Lower leg skin (tissue), 4 donors: Measurements from ENCODE around the gene SCAI. TPM values are rescaled to one million over a fixed set of nuclear protein-coding genes. Genes with fewer than 3 reads are reported as not detected.
A peak's percentile ranks its signal among the peaks of the same experiment; 100 is the strongest.

Source experiments
- DNase-seq, 2 donors: peaks; one replicate each; pipeline ENCODE4 v3.0.0-alpha.2; 2019; ENCODE audit warnings: low spot score in 2 of 2
- H3K4me3 ChIP-seq: fragments of 200-600 bp; sonication (generic); 2 replicates; pipeline ENCODE4 v1.5.1; 2017; ENCODE audit warnings: mild to moderate bottlenecking, low read depth; ENCODE audit not compliant: poor library complexity, severe bottlenecking
- CTCF ChIP-seq, 3 donors: fragments of 450-650 bp; IDR thresholded peaks; one replicate each; pipeline ENCODE4 v1.5.1; 2016; ENCODE audit warnings: antibody characterized with exemption in 3 of 3, mild to moderate bottlenecking in 3 of 3, moderate library complexity in 2 of 3
- POLR2A ChIP-seq, 2 donors: fragments of 450-650 bp; IDR thresholded peaks; one replicate each; pipeline ENCODE4 v1.6.1; 2016 to 2017; ENCODE audit warnings: antibody characterized with exemption in 2 of 2, mild to moderate bottlenecking in 1 of 2, moderate library complexity in 1 of 2
- WGBS, 2 donors: methylation state at CpG; one replicate each; pipeline ENCODE4 v1.1.5; 2018; 5-methylcytosine and 5-hydroxymethylcytosine counted together
- intact Hi-C: fragments of 100-400 bp; cut with DNase I; formaldehyde crosslinking; loops from one replicate; pipeline ENCODE4 v1.15.0; 2023; ENCODE audit warnings: low total_unique reads
- total RNA-seq, 4 donors: library from RNA; depleted of rRNA; stranded (reverse); fragments of >200 nt; gene quantifications; one replicate each; pipeline ENCODE4 v1.1.0, GENCODE V29; 2016

SCAI gene
- total RNA-seq, 4 donors from 2014 or later = 2.9 to 9.2 (median 5.8) TPM

- no peak overlapping the region for H3K4me3 ChIP-seq
- intact Hi-C loops = no loop called here
- DNase-seq = no peak
- WGBS, 2 donors = 62 to 72% methylated on average over 4 of the region's 4 CpGs
- TF ChIP-seq POLR2A (IDR thresholded peaks at IDR 0.05) (no peak), CTCF (IDR thresholded peaks at IDR 0.05) (no peak)
Observed at GRCh38 chr9:125145425-125145824, 2.1 kb upstream of the SCAI start.

GRCh38 chr9:125142560-125143376 is 560 bp downstream of the SCAI start:
- DNase-seq = no peak
- intact Hi-C loops = no loop called here
- peak overlapping the region; percentile 68 for H3K4me3 ChIP-seq
- TF ChIP-seq POLR2A (IDR thresholded peaks at IDR 0.05) (no peak), CTCF (IDR thresholded peaks at IDR 0.05) (no peak)
- 2 to 4% methylated on average over 31 to 43 of the region's 54 CpGs for WGBS, 2 donors

GRCh38 chr9:125141751-125142150 is 1.6 kb downstream of the SCAI start:
- no peak for DNase-seq
- intact Hi-C loops = no loop called here
- 93 to 94% methylated on average over 4 of the region's 4 CpGs for WGBS, 2 donors
- no peak overlapping the region for H3K4me3 ChIP-seq
- TF ChIP-seq POLR2A (IDR thresholded peaks at IDR 0.05) (no peak), CTCF (IDR thresholded peaks at IDR 0.05) (no peak)

- H3K4me3 ChIP-seq = no peak overlapping the region
- DNase-seq = no peak
- intact Hi-C loops = no loop called here
- TF ChIP-seq POLR2A (IDR thresholded peaks at IDR 0.05) (no peak), CTCF (IDR thresholded peaks at IDR 0.05) (no peak)
- 81 to 88% methylated on average over 3 of the region's 3 CpGs for WGBS, 2 donors
Observed at GRCh38 chr9:125141251-125141650, 2.1 kb downstream of the SCAI start.

- TF ChIP-seq POLR2A (IDR thresholded peaks at IDR 0.05) (no peak), CTCF (IDR thresholded peaks at IDR 0.05) (no peak)
- no peak for DNase-seq
- intact Hi-C loops = no loop called here
- no peak overlapping the region for H3K4me3 ChIP-seq
- WGBS, 2 donors = 90 to 92% methylated on average over 1 of the region's 1 CpG
Observed at GRCh38 chr9:125140576-125140975, 2.8 kb downstream of the SCAI start.

- intact Hi-C loops = no loop called here
- DNase-seq = no peak
- no peak overlapping the region for H3K4me3 ChIP-seq
- TF ChIP-seq POLR2A (IDR thresholded peaks at IDR 0.05) (no peak), CTCF (IDR thresholded peaks at IDR 0.05) (no peak)
- 60 to 75% methylated on average over 4 of the region's 4 CpGs for whole genome bisulfite sequencing, 2 donors
Observed at GRCh38 chr9:125137200-125137599, 6.1 kb downstream of the SCAI start.
